Measurements from ENCODE around the gene AQP12B.

The AQP12B gene

DNA sequence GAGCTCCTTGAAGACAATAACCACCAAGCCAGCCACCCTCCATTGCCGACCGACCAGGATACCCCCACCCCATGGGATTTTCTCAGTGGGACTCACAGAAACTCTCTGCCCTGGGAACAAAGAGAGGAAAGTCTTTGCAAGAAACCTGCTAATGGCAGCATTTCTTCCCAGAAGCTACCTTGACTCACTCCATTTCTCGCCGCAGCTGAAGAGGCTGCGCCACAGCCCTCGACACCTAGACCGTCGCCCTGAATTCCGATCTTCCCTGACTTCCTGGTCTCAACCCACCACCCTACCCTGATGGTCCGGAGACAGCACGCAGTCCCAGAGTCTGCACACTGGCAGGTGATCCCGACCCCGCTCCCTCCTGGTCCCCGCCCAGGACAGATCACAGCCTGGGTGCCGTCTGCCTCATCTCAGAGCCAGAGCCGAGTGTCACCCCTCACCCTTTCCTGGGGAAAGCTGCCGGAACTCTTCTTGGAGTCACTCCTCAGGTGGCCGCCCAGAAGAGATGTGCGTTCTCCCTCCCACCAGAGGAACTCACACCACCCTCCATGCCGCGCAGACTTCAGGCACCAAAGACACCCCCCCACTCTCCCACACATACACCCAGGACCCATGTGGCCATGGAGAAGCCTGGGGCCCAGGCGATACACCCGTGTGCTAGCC, 33.6 kb upstream of the AQP12B start:
- Mint-ChIP-seq H3K27ac (no peak overlapping the region), H3K27me3 (ENCODE audit: low read depth) (peaks cover 9% of the 10 kb centered on the region), H3K36me3 (ENCODE audit: low read depth) (no peaks in the 10 kb centered on the region), H3K9me3 (no peaks in the 10 kb centered on the region), H3K4me1 (no peaks in the 10 kb centered on the region), H3K4me3 (no peak overlapping the region)
- TF ChIP-seq, protein P1, sequence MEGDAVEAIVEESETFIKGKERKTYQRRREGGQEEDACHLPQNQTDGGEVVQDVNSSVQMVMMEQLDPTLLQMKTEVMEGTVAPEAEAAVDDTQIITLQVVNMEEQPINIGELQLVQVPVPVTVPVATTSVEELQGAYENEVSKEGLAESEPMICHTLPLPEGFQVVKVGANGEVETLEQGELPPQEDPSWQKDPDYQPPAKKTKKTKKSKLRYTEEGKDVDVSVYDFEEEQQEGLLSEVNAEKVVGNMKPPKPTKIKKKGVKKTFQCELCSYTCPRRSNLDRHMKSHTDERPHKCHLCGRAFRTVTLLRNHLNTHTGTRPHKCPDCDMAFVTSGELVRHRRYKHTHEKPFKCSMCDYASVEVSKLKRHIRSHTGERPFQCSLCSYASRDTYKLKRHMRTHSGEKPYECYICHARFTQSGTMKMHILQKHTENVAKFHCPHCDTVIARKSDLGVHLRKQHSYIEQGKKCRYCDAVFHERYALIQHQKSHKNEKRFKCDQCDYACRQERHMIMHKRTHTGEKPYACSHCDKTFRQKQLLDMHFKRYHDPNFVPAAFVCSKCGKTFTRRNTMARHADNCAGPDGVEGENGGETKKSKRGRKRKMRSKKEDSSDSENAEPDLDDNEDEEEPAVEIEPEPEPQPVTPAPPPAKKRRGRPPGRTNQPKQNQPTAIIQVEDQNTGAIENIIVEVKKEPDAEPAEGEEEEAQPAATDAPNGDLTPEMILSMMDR (IDR thresholded peaks at IDR 0.05; ENCODE audit: unreplicated experiment in 3 of 3), result no peak

DNA sequence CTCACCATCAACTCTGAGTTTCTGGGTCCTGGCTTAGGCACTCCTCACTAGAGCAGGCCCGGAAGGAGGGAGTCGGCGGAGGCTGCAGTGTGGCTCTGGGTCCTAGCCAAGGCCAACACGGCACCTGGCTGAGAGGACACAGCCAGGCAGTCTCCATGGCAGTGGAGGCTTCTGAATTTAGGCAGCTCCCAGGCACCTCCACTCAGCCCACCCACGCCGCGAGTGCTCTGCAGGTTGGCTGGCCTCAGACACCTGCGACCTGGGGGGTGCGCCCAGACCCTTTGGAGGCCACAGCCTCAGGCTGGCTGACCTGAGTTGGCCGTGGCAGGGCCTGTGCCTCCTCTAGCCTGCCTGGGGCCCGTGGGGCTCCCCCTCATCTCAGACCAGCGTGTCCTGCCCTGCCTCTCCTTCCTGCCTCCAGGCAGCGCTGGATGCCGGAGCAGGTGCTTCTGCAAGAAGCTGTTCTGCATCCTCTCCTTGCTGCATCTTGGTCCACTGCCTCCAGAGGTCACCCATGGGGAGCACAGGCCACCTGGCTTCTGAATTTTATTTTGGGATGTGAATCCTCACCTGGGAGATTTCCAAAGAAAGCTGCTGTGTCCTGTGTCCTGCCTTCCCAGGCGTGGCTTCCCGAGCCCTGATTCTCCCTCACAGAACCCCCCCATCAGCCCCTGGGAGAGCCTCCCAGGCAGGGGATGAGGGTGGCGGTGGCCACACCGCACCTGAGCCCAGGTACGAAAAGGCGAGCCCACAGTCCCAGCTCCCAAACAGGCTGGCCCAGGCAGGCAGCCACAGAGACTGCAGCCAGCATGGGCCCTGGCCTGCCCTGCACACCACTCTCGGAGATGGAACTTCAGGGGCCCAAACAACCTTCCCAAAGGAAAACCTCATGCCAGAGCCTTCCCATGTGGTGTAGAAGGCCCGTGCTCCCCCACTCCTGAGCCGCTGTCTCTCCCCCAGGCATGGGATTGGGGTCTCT, 32.4 kb upstream of the AQP12B start:
- Mint-ChIP-seq H3K36me3 (ENCODE audit: low read depth) (no peaks in the 10 kb centered on the region), H3K9me3 (no peaks in the 10 kb centered on the region), H3K4me3 (no peak overlapping the region), H3K4me1 (no peaks in the 10 kb centered on the region), H3K27ac (peak overlapping the region in 1 of 3 experiments; percentile 42), H3K27me3 (ENCODE audit: low read depth) (peaks cover 5% of the 10 kb centered on the region)
- TF ChIP-seq, protein P1 (IDR thresholded peaks at IDR 0.05; ENCODE audit: unreplicated experiment in 3 of 3), result no peak

DNA sequence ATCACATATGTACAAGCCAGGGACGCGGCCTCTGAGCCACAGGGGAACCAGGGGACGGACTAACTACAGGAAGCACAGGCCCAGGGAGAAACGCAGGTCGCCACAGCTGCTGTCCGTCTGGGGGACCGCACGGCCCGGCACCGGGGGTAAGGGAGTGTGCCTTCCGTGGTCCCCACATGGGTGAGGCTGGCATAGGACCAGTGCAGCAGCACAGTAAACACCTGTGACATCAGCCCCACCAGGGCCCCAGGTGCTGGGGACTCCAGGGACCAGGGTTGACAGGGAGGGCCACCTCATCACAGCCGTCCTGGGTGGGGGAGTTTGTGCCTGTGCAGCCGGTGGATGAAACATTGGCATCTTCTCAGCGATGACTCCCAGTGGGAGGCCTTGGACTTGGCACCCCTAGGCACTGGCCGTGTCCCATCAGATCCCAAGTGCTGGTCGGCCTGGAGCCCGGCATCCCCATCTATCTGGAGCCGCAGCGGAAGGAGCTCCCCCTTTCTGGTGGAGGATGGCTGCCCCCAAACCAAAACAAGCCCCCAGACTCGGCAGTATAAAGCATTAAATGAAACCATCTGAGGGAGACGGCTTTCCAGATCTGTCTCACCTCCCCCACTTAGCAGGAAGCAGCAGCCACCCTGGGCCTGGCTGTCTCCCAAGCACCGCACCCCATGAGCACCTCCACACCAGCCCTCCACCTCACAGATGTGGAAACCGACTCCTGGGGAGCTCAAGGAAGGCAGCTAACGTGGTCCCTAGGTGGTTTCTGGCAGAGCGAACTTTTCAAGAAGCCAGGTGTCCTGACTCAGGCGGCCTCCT, 31.5 kb upstream of the AQP12B start:
- Mint-ChIP-seq H3K27ac (peak overlapping the region in 1 of 3 experiments; percentile 42), H3K36me3 (ENCODE audit: low read depth) (no peaks in the 10 kb centered on the region), H3K27me3 (ENCODE audit: low read depth) (peaks cover 5% of the 10 kb centered on the region), H3K4me1 (no peaks in the 10 kb centered on the region), H3K4me3 (no peak overlapping the region), H3K9me3 (no peaks in the 10 kb centered on the region)
- TF ChIP-seq, protein P1 (IDR thresholded peaks at IDR 0.05; ENCODE audit: unreplicated experiment in 3 of 3), result no peak

DNA sequence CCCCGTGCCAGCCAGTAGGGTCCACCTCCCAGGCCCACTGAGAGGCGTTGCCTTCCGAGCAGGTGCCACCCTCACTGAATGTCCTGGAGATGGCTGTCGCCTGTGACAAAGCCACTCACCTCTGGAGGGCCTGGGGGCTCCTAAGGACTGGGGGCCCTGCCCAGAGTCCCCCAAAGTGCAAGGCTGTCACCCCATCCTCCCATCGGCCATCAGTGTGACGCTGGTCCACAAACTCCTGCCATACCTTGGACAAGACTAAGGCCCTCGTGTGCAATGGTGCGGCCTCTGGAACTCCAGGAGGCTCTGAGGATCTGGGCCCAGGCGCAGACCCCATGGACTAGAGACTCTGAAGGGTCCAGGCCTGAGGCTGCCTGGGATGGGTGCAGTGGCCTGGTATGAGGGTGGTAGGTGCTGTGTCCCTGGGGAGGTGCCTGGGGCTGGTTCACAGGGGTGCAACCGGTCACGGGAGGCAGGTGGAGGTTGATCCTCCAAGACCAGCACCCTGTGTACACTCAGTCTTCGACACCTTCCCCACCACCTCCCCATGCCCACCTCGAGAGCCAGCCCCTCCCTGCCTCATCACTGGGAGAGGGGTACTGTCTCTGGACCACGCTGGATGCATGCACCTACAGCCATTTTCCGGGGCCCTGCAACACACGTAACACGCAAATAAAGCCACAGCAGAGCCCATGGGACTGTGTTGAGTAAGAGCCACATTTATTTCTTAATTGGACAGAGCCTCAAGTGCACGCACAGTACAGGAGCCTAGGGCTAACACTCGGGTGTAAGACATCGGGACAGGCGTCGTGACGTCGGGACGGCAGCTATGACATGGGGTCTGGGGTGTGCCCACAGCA, 30.6 kb upstream of the AQP12B start:
- peak overlapping the region in 1 of 3 experiments; percentile 22 for H3K27ac Mint-ChIP-seq

More for the DNA sequence above, 30.6 kb upstream of the AQP12B start:
- TF ChIP-seq, protein P1 (IDR thresholded peaks at IDR 0.05; ENCODE audit: unreplicated experiment in 3 of 3), result no peak
- no peaks in the 10 kb centered on the region for H3K4me1 Mint-ChIP-seq
- H3K4me3 Mint-ChIP-seq, result no peak overlapping the region
- H3K27me3 Mint-ChIP-seq (ENCODE audit: low read depth), result peaks cover 11% of the 10 kb centered on the region
- H3K9me3 Mint-ChIP-seq, result peaks cover 2% of the 10 kb centered on the region
- no peaks in the 10 kb centered on the region for H3K36me3 Mint-ChIP-seq (ENCODE audit: low read depth)
